M059J (cell line): ENCODE data around the gene TRAPPC14. TPM values are rescaled to one million over a fixed set of nuclear protein-coding genes. Genes with fewer than 3 reads are reported as not detected.

Source experiments
- DNase-seq: peaks from one replicate; pipeline ENCODE4 v3.0.0-alpha.2; 2012; ENCODE audit warnings: low read depth
- total RNA-seq: library from RNA; depleted of rRNA; stranded (reverse); fragments of >200 nt; shearing (Covaris generic); gene quantifications from 2 replicates; pipeline ENCODE4 v1.2.3, GENCODE V29; 2014; rRNA removed

Gene TRAPPC14
- total RNA-seq, 1 experiment from 2014 or later = 10.5 TPM

DNA sequence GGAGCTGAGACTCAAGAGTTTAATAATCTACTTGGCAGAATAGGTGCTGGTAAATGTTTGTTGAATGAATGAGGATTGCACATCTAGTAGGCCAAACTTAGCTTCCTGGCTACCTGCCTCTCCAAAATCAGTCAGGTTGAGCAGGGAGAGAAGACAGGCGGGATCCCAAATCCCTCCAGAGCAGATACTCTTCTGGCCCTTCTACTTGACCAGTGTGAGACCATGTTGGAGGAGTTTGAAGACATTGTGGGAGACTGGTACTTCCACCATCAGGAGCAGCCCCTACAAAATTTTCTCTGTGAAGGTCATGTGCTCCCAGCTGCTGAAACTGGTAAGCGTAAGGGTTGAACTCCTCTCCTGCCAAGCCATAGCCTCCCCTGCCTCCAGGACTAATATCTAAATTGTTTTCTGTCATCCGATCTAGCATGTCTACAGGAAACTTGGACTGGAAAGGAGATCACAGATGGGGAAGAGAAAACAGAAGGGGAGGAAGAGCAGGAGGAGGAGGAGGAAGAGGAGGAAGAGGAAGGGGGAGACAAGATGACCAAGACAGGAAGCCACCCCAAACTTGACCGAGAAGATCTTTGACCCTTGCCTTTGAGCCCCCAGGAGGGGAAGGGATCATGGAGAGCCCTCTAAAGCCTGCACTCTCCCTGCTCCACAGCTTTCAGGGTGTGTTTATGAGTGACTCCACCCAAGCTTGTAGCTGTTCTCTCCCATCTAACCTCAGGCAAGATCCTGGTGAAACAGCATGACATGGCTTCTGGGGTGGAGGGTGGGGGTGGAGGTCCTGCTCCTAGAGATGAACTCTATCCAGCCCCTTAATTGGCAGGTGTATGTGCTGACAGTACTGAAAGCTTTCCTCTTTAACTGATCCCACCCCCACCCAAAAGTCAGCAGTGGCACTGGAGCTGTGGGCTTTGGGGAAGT lies 34.0 kb downstream of the TRAPPC14 start:
- DNase-seq = no peak

DNA sequence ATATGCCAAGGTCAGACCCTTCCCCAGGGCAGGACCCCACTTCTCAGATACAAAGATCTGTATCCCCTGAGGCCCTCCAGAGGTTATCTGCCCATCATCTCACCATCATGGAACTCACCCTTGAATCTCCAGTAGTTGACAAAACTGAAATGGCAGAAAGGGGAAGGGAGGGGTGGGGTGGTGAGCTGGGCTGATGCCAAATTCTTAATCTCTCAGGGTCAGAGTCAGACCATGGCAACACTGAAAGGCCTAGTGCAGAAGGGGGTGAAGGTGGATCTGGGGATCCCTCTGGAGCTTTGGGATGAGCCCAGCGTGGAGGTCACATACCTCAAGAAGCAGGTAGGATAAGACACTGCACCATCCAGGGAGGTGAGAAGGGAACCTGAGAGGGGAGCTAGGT lies 36.0 kb downstream of the TRAPPC14 start:
- DNase-seq = no peak

DNA sequence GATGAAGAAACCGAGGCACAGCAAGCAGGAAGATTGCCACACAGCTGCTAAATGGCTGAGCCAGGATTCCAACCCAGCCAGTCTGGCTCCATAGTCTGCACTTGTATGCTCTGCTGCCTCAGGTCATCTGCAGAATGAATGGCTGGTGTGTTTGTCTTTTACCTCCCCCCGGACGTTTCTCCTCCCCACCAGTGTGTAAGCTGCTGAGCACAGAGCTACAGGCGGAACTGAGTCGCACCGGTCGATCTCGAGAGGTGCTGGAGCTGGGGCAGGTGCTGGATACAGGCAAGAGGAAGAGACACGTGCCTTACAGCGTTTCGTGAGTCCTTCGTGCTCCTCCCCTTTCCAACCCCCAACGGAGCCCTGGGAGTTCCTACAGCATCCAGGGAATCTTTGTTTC lies 36.5 kb downstream of the TRAPPC14 start:
- no peak for DNase-seq

- DNase-seq = no peak
These were observed 37.8 kb downstream of the TRAPPC14 start for GRCh38 chr7:100120733-100121036.

- DNase-seq = peak; percentile 76
These were observed 38.4 kb downstream of the TRAPPC14 start for GRCh38 chr7:100119970-100120732.

GRCh38 chr7:100119072-100119969 lies 39.2 kb downstream of the TRAPPC14 start, which contains the start of the genes CNPY4 and TAF6:
Gene CNPY4, plus strand, starts transcription at chr7:100119634. Its CDS starts 111 bp downstream, at chr7:100119745.
Gene TAF6, minus strand, starts transcription at chr7:100119358. Its CDS starts 5,149 bp downstream, at chr7:100114209.
- DNase-seq = peak; percentile 96

DNA sequence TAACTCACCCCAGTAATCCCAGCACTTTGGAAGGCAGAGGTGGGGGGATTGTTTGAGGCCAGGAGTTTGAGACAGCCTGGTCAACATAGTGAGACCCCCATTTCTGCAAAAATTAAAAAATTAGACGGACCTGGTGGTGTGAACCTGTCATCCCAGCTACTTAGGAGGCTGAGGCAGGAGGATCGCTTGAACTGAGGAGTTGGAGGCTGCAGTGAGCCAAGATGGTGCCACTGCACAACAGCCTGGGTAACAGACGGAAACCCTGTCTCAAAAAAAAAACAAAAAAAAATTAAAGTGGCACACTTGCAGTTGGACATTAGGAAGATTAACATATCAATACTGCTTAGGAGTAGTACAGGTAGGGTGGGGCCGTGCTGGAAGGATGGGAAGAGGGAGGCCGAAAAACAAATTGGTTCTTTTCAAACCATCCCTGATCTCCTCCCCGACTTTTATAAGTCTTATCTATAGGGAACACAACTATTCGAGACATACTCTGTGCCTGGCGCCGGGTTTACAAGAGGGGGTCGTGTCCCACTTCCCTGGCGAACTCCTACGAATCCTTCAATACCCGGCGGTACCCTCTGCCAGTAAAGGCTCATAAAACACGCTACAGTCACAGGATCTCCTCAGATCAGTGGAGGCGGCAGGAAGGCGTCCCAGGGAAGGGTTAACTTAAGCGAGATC lies 40.0 kb downstream of the TRAPPC14 start:
- no peak for DNase-seq

DNA sequence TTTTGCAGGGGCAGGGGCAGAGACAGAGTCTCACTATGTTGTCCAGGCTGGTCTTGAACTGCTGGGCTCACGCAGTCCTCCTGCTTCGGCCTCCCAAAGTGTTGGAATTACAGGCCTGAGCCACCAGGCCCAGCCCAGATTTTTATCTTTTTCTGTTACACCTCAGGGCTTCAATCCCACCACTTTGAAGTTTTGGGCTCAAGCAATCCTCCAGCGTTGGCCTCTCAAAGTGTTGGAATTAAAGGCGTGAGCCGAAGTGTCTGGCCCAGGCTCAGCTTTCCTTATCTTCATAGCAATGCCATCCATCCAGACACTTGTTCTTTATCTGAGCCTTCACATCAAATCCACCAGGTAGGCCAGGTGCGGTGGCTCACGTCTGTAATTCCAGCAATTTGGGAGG lies 43.5 kb downstream of the TRAPPC14 start:
- DNase-seq = no peak

- DNase-seq = no peak
These were observed 46.6 kb downstream of the TRAPPC14 start for GRCh38 chr7:100111914-100112313.

DNA sequence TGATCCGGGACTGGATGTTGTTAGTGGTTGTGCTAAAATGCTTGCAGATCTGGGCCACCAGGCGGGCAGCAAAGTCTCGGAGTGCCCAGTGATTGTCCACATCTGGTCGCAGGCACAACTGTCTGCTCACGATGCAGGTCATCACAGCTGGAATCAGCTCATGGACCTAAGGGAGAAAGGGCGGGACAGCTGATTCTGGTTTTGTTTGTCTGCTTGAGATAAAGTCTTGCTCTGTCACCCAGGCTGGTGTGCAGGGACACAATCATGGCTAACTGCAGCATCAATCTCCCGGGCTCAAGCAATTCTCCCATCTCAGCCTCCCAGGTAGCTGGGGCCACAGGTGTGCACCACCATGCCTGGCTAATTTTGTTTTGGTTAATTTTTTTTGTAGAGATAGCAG lies 47.4 kb downstream of the TRAPPC14 start:
- no peak for DNase-seq

DNA sequence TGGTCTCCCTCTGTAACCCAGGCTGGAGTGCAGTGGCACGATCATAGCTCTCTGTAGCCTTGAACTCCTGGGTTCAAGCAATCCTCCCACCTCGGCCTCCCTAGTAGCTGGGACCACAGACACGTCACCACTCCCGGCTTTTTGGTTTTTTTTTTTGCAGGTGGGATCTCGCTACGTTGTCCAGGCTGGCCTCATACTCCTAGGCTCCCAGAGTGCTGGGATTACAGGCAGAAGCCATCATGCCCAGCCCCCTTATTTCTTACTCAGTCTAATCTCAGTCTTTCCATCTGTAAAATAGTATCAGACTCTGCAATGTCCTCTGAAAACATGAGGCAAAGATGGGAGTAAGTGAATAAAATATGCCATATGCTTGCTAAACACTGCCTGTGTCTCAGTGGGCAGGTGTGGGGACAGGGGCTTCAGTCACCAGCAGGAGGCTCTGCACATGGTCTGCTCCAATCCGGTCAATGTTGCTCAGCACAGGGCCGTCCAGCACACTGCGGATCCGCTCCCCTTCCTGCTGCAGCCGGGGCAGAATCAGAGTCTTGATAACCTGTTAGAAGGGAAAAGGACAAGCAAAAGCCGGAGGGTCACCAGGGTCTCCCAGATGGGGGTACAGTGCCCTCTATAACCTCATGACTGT lies 48.9 kb downstream of the TRAPPC14 start:
- DNase-seq = no peak

GRCh38 chr7:100107890-100108289 lies 50.6 kb downstream of the TRAPPC14 start:
- no peak for DNase-seq

- DNase-seq = no peak
These were observed 51.3 kb downstream of the TRAPPC14 start for GRCh38 chr7:100107125-100107737.

DNA sequence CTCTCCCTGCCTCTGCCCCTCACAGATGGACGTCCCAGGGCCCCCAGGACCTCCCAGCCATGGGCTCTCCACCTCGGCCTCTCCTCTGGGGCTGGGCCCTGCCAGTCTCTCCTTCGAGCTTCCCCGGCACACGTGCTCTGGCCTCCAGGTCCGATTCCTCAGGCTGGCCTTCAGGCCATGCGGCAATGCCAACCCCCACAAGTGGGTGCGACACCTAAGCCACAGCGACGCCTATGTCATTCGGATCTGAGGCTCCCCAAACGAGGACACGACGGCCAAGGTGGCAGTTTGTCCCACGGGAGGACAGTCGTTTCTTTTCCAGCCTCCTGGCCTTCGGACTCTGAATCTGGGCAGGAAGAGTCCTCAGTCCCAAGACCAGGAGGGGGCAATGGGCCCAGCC lies 51.9 kb downstream of the TRAPPC14 start:
- DNase-seq = no peak

DNA sequence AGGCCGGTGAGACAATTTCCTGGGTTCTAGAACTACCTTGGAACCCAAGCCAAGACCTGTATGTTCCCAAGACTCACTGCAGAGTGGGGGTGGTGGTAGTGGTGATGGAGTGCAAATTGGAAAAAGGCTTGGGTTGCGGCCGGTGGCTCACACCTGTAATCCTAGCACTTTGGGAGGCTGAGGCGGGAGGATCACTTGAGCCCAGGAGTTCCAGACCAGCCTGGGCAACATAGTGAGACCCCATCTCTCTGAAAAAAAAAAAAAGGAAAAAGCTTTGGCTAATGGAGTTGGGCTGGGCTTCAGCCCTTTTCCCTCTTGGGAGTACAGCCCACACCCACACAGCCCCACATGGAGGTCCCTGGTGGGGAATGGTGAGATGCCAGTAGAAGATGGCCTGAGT lies 53.0 kb downstream of the TRAPPC14 start:
- no peak for DNase-seq

Other genes starting within 250 kb of the TRAPPC14 start
- 10.3 and 17.8 TPM in 2 replicates for gene TRIM4, start 239.2 kb downstream of the TRAPPC14 start, total RNA-seq
- gene GJC3, start 229.1 kb downstream of the TRAPPC14 start, total RNA-seq = not detected in 2 replicates
- 0.62 TPM in 1 of 2 replicates, not detected in the other for gene AZGP1, start 182.7 kb downstream of the TRAPPC14 start, total RNA-seq
- gene ZKSCAN1, start 143.1 kb downstream of the TRAPPC14 start, total RNA-seq = 9.4 and 15.9 TPM in 2 replicates
- 7.4 TPM in 2 replicates for gene ZSCAN21, start 108.9 kb downstream of the TRAPPC14 start, total RNA-seq
- 23.6 and 25.4 TPM in 2 replicates for gene ZNF3, start 77.0 kb downstream of the TRAPPC14 start, total RNA-seq
- gene COPS6, start 69.8 kb downstream of the TRAPPC14 start, total RNA-seq = 98.4 and 109 TPM in 2 replicates
- 146 and 183 TPM in 2 replicates for gene MCM7, start 57.3 kb downstream of the TRAPPC14 start, total RNA-seq
- 21.7 and 23.3 TPM in 2 replicates for gene AP4M1, start 57.1 kb downstream of the TRAPPC14 start, total RNA-seq
- gene TAF6, start 39.4 kb downstream of the TRAPPC14 start, total RNA-seq = 60.7 and 93.2 TPM in 2 replicates
- gene CNPY4, start 39.1 kb downstream of the TRAPPC14 start, total RNA-seq = 24.1 and 33.6 TPM in 2 replicates
- 4.6 and 4.8 TPM in 2 replicates for gene MBLAC1, start 31.8 kb downstream of the TRAPPC14 start, total RNA-seq
- 145 and 157 TPM in 2 replicates for gene LAMTOR4, start 9.8 kb downstream of the TRAPPC14 start, total RNA-seq
- gene GAL3ST4, start 9.9 kb upstream of the TRAPPC14 start, total RNA-seq = 1.9 and 3.9 TPM in 2 replicates
- gene GPC2, start 18.7 kb upstream of the TRAPPC14 start, total RNA-seq = 2.8 and 4.2 TPM in 2 replicates
- gene STAG3, start 19.2 kb upstream of the TRAPPC14 start, total RNA-seq = 8.3 and 10.5 TPM in 2 replicates
- gene PVRIG, start 61.2 kb upstream of the TRAPPC14 start, total RNA-seq = not detected in 2 replicates
- not detected in 2 replicates for gene SPDYE3, start 149.0 kb upstream of the TRAPPC14 start, total RNA-seq
- gene PILRB, start 199.4 kb upstream of the TRAPPC14 start, total RNA-seq = 7.0 and 8.0 TPM in 2 replicates
- 0.54 TPM in 1 of 2 replicates, not detected in the other for gene PILRA, start 214.8 kb upstream of the TRAPPC14 start, total RNA-seq